Stimulated activated memory B cell treated with anti-CD40 and anti-IgM and Interleukin-4, amounts not matched to agents 10 μg/mL and 1 μg/mL and 100 μg/mL, for 72 hours (primary cell): ENCODE results near the gene EPHA10.
"Not testable (repeated sequence)": the region's sequence is repeated elsewhere in the genome, so short reads cannot be mapped to it uniquely, and the experiment has no call there.

Experiments used
- ATAC-seq: fragments of 150-1000 bp; cut with Tn5 transposase; 2 replicates; pipeline ENCODE4 v1.10.0; 2021
- H3K27ac Mint-ChIP-seq: one replicate; pipeline ENCODE4 v1.8.0; 2022; ENCODE audit warnings: mild to moderate bottlenecking, mixed read lengths
- H3K27me3 Mint-ChIP-seq: one replicate; pipeline ENCODE4 v1.8.0; 2022; ENCODE audit warnings: mixed read lengths
- H3K36me3 Mint-ChIP-seq: one replicate; pipeline ENCODE4 v1.8.0; 2022; ENCODE audit warnings: mixed read lengths
- H3K4me1 Mint-ChIP-seq: one replicate; pipeline ENCODE4 v1.8.0; 2022; ENCODE audit warnings: mixed read lengths
- H3K4me3 Mint-ChIP-seq: one replicate; pipeline ENCODE4 v1.8.0; 2022; ENCODE audit warnings: mild to moderate bottlenecking, moderate library complexity, mixed read lengths
- H3K9me3 Mint-ChIP-seq: one replicate; pipeline ENCODE4 v1.8.0; 2022; ENCODE audit warnings: mixed read lengths

EPHA10 gene

DNA sequence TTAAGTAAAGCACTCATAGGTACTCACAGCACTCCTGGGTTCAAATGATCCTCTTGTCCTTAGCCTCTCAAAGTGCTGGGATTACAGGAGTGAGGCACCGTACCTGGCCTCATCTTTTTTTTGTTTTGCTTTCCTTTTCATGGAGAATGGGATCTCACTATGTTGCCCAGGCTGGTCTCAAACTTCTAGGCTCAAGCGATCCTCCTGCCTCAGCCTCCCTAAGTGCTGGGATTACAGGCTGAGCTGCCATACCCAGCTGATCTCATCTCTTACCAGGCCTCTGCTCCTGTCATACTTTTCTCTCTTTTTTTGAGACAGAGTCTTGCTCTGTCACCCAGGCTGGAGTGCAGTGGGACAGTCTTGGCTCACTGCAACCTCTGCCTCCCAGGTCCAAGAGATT, 77.2 kb downstream of the EPHA10 start:
- Mint-ChIP-seq H3K36me3 (peaks cover 39% of the 10 kb centered on the region), H3K4me1 (peaks cover 49% of the 10 kb centered on the region), H3K27ac (peak overlapping the region; percentile 52)
- not testable (repeated sequence) for H3K4me3 Mint-ChIP-seq, H3K27me3 Mint-ChIP-seq, ATAC-seq, H3K9me3 Mint-ChIP-seq

DNA sequence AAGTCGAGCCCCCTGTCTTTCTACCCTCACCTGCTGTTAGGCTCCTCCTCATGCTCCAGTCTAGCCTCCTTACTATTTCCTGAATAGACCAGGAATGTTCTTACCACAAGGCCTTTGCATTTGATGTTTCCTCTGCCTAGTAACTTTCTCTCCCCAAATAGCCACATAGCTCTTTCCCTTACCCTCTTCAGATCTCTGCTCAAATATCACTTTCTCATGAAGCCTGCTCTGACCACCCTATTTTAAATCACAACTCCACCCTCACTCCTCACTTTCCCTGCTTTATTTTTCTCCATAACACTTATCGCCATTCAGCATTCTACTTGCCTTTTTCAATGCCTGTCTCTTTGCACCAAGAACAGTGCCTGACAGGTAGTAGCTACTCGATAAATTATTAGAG, 79.2 kb downstream of the EPHA10 start:
- ATAC-seq, result no peak
- Mint-ChIP-seq H3K4me3 (no peak overlapping the region), H3K4me1 (peaks cover 41% of the 10 kb centered on the region), H3K36me3 (peaks cover 48% of the 10 kb centered on the region), H3K27ac (peak overlapping the region; percentile 5), H3K27me3 (no peaks in the 10 kb centered on the region), H3K9me3 (no peaks in the 10 kb centered on the region)

DNA sequence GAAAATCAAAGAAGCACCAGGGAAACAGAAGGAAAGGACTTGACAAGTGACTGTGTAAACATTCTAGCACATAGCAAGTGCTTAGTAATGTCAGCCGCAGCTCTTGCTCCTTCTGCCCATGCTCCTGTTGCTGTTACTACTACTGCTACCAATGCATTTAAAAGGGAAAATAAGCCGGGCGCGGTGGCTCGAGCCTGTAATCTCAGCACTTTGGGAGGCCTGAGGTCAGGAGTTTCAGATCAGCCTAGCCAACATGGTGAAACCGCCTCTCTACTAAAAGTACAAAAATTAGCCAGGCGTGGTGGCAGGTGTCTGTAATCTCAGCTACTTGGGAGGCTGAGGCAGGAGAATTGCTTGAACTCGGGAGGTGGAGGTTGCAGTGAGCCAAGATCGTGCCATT, 80.7 kb downstream of the EPHA10 start:
- H3K27me3 Mint-ChIP-seq, H3K4me3 Mint-ChIP-seq, ATAC-seq, H3K9me3 Mint-ChIP-seq: not testable (repeated sequence)
- H3K36me3 Mint-ChIP-seq, result peaks cover 53% of the 10 kb centered on the region
- H3K27ac Mint-ChIP-seq, result peak overlapping the region; percentile 2
- peaks cover 27% of the 10 kb centered on the region for H3K4me1 Mint-ChIP-seq

DNA sequence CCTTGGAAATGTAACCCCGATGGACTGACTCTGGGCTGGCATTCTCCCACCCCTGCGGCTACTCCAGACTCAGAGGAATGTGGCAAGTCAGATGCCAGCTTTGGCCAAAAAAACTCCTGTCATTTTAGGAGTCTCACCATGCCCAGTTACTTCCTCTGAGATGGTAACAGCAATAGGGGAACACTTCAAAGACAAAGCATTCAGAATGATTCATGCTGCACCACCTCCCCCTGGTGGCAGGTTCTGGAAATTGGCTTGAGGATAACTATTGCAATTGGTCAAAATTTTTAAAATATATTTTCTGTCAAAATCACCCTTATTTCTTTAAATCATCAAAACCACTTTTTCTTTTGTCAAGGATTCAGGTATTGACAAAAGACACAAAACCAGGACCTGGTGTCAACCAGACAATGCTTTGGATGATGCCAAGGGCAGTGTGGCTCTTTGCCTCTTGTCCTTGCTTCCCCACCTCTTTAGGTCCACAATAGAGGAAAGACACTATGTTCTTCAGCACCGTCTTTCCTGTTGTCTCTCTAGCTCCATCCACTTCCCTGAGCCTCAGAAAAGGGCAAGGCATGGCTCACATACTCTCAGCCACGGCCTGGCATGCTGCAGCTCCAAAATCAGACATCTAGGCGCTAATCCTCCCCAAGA, 82.5 kb downstream of the EPHA10 start:
- no peak overlapping the region for H3K4me3 Mint-ChIP-seq
- peak; percentile 69 for ATAC-seq
- peak overlapping the region; percentile 67 for H3K27ac Mint-ChIP-seq
- H3K4me1 Mint-ChIP-seq, result peaks cover 22% of the 10 kb centered on the region
- H3K9me3 Mint-ChIP-seq, result no peaks in the 10 kb centered on the region
- no peaks in the 10 kb centered on the region for H3K27me3 Mint-ChIP-seq
- peaks cover 44% of the 10 kb centered on the region for H3K36me3 Mint-ChIP-seq

DNA sequence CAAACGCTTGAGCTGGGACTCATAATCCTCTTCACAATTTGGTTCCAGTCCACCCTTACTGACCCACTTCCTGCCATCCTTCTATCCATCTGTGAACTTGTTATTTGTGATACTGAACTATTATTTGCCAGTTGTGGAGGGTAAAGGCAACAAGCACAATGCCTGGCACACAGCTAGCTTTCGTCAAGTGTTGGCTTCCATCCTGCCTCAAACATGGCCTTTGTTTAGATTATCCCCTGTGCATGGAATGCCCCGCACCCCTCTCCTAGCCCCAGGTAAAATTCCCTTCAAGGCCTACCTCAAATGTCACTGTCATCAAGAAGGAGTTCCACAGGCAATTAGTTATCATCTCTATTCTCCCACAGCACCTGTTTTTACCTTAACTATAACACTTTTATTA, 84.0 kb downstream of the EPHA10 start:
- H3K4me1 Mint-ChIP-seq, result peaks cover 36% of the 10 kb centered on the region

DNA sequence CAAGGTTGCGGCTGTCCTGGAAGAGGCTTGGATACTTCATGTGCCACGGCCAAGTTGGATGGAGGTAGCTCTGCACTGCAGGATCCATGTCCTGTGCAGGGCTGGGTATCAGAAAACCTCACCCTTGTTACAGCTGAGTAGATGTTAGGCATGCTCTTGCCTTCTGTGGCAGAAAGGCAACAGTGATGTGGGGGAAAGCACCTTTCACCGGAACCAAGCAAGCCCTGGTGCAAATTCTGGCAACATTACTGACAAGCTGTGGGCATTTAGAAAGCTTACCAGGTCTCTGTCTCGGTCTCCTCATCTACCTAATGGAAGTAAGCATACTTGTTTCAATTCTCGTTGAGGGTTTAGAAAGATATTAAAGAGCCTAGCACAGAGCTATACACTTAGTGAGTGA, 87.1 kb downstream of the EPHA10 start:
- Mint-ChIP-seq H3K27ac (peak overlapping the region; percentile 93), H3K4me1 (peaks cover 41% of the 10 kb centered on the region), H3K27me3 (no peaks in the 10 kb centered on the region), H3K36me3 (peaks cover 16% of the 10 kb centered on the region), H3K9me3 (no peaks in the 10 kb centered on the region), H3K4me3 (no peak overlapping the region)
- ATAC-seq, result peak; percentile 25

More for the DNA sequence above, 84.0 kb downstream of the EPHA10 start:
- ATAC-seq, result no peak
- H3K27ac Mint-ChIP-seq, result no peak overlapping the region
- H3K27me3 Mint-ChIP-seq, result no peaks in the 10 kb centered on the region
- peaks cover 35% of the 10 kb centered on the region for H3K36me3 Mint-ChIP-seq
- no peaks in the 10 kb centered on the region for H3K9me3 Mint-ChIP-seq
- no peak overlapping the region for H3K4me3 Mint-ChIP-seq

DNA sequence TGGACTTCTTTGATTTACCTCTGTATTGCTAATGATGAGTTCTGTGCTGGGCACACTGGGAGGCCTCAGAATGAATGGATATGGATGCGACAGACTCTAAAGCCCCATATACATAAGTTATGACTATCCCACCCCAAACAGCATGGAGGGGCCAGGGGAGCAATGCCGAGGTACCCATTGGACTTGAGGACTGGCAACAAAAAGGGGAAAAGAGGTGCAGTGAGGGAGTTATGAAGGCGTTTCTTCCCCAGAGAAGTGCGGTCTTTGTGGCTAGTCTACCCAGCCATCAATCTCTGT, 87.8 kb downstream of the EPHA10 start:
- H3K27me3 Mint-ChIP-seq, result no peaks in the 10 kb centered on the region

DNA sequence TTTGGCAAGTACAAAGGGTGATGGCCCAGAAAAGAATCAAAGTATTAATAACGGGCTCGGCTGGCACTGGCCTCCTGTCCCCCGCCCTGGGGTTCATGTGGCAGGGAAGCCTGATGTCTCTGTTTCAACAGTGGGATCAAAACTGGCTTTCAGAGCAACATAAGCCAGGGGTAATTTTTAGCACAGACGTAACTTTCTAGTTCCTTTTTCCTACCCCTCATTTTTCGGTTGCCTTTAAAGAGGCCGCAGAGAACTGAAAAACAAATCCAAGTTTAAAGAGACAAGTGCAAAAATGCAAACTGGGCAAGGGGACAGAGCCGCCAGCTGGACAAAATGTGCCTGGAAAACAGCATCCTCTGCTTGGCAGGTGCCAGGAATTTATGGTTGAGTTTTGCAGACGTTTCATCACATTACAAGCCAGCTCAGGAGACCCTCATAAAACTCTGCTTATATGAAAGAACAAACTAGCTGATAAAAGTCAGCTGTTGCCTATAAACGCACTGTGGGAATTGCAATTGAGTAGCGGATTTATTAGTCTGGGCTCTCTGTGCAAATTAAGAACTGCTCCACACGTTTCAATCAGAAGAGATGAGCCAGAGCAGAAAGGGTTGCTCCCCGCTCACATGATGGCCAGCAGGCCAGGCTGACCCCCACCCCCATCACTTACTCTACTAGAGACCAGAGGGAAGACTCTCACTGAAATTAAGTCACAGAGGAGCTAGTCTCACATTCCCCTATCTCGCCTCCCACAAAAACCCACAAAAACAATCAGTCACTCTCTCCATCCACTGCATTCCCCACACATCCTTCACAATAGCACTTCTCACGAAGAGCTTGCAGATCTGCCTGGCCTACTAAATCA, 88.4 kb downstream of the EPHA10 start:
- peak overlapping the region; percentile 93 for H3K27ac Mint-ChIP-seq
- peak; percentile 79 for ATAC-seq
- H3K4me3 Mint-ChIP-seq, result peak overlapping the region; percentile 22
- peaks cover 12% of the 10 kb centered on the region for H3K36me3 Mint-ChIP-seq
- H3K9me3 Mint-ChIP-seq, result no peaks in the 10 kb centered on the region
- peaks cover 5% of the 10 kb centered on the region for H3K27me3 Mint-ChIP-seq
- H3K4me1 Mint-ChIP-seq, result peaks cover 33% of the 10 kb centered on the region

More for the DNA sequence above, 87.8 kb downstream of the EPHA10 start:
- Mint-ChIP-seq H3K4me3 (no peak overlapping the region), H3K9me3 (no peaks in the 10 kb centered on the region), H3K36me3 (peaks cover 12% of the 10 kb centered on the region), H3K27ac (peak overlapping the region; percentile 93), H3K4me1 (peaks cover 34% of the 10 kb centered on the region)
- no peak for ATAC-seq

DNA sequence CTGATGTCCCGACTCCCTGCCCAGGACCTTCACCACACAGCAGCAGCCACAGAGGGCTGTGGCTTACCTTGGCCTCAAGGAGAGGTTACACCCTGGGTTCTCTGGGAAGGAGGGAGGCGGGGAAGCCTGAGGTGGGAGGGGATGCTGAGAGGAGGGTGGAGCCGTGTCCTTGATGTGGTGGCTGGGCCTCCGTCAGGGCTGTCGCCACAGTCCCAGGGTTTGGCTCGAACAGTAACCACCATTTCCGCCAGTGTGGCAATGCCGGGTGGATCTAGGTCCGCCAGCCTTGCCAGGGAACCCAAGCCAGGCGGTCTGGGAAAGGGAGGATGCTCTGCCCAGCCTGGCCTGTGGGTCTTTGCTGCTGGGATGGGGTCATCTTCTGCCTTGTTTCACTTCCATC, 91.0 kb downstream of the EPHA10 start:
- ATAC-seq, result no peak
- H3K4me3 Mint-ChIP-seq, result no peak overlapping the region
- no peaks in the 10 kb centered on the region for H3K9me3 Mint-ChIP-seq
- H3K36me3 Mint-ChIP-seq, result no peaks in the 10 kb centered on the region
- H3K4me1 Mint-ChIP-seq, result peaks cover 33% of the 10 kb centered on the region
- peaks cover 9% of the 10 kb centered on the region for H3K27me3 Mint-ChIP-seq
- H3K27ac Mint-ChIP-seq, result no peak overlapping the region

DNA sequence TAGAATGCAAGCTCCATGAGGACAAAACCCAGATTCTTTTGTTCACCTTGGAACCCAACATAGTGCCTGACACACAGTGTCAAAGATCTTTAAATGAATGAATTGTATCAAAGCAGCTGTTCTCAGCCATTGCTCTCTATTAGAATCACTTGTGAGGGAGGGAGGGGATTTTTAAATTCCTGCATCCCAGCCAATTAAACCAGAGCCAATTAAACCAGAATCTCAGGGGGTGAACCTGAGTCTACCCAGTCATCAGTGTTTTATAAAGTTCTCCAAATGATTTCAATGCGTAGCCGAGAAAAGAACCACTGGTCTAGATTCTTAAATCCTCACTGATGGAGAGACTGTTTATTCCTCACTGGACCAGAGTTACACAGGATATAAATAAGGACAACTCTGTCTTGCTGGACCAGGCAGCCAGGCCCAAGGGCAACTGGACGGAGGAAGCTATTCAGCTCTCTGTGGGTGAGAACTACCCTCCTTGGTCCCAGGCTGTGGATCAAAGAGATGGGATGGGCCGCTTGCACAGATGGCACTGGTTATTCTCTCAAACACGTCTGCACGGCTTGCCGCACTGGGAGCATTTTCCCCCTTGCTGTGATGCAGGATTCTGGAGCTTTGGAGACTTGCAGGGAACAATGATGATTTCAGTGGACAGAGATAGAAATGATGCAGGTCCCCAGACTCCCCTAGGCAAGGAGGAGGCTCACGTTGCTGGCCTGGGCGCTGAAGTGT, 92.6 kb downstream of the EPHA10 start:
- Mint-ChIP-seq H3K27ac (no peak overlapping the region), H3K4me3 (no peak overlapping the region), H3K36me3 (no peaks in the 10 kb centered on the region), H3K27me3 (peaks cover 9% of the 10 kb centered on the region), H3K9me3 (no peaks in the 10 kb centered on the region), H3K4me1 (peaks cover 23% of the 10 kb centered on the region)
- ATAC-seq, result no peak

DNA sequence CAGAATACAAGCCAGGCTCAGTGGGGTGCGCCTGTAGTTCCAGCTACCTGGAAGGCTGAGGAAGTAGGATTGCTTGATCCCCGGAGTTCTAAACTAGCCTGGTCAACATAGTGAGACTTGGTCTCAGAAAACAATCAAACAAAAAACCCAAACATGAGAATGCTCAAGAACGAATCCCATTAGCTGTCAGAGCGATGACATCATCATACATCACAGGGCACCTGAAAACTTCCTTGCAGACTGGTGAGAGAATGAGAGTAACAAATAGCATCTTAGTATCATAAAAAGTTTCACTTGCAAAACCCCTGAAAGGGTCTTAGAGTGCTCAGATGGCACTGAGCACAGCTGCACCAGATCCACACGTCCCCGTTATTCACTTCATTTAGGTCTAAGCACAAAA, 93.7 kb downstream of the EPHA10 start:
- Mint-ChIP-seq H3K36me3 (no peaks in the 10 kb centered on the region), H3K4me3 (no peak overlapping the region), H3K27ac (no peak overlapping the region), H3K9me3 (no peaks in the 10 kb centered on the region), H3K27me3 (peaks cover 9% of the 10 kb centered on the region), H3K4me1 (peaks cover 13% of the 10 kb centered on the region)
- ATAC-seq, result no peak

DNA sequence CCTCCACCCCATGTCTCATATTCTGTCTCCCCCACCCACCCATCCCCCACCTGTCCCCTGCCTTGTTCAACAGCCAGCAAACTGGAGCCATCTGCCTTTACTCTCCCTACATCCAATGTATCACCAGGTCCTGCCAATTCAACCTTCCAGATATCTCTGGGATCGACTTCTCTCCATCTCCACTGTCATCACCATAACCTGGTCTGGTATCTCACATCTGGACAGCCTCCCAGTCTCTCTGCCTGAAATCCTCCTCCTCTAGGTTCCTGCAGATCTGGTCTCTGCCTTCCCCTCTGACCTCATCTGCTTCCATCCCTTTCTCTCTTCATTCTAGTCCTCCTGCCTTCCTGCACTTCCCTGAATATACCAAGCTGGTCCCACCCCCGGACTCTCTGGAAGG, 94.8 kb downstream of the EPHA10 start:
- Mint-ChIP-seq H3K27ac (no peak overlapping the region), H3K36me3 (no peaks in the 10 kb centered on the region), H3K9me3 (no peaks in the 10 kb centered on the region), H3K27me3 (peaks cover 9% of the 10 kb centered on the region), H3K4me3 (no peak overlapping the region), H3K4me1 (peaks cover 1% of the 10 kb centered on the region)
- ATAC-seq, result no peak

DNA sequence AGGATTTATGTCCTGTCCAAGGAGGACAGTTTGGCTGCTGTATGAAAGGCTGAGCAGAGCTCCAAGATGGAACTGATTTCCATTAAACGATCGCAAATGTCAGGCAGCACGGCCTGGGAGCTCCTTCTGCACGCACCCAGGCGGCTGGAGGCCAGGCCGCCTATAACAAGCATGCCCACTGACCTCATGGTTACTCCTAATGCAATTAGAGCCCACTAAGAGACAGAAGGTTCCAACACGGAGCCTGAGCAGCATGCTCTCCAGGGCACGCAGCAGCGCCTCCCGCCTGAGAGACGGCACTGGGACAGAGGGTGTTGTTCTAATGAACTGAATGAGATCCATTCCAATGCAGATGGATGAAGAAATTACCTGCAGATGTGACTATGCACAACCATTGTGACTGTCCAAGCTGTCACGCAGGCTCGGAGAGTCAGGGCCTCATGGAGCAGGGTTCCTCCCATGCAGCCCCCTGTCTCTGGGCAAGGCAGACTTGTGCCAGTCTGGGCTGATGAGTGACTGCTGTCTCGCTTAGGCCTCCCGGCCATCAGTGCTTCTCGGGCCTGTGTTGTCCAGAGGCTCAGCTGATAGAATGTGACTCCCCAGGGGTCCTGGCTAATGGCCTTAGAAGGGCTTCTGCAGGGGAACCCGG, 97.8 kb downstream of the EPHA10 start:
- Mint-ChIP-seq H3K27ac (no peak overlapping the region), H3K27me3 (peaks cover 9% of the 10 kb centered on the region), H3K36me3 (no peaks in the 10 kb centered on the region), H3K4me3 (no peak overlapping the region), H3K9me3 (no peaks in the 10 kb centered on the region), H3K4me1 (peaks cover 4% of the 10 kb centered on the region)
- no peak for ATAC-seq

DNA sequence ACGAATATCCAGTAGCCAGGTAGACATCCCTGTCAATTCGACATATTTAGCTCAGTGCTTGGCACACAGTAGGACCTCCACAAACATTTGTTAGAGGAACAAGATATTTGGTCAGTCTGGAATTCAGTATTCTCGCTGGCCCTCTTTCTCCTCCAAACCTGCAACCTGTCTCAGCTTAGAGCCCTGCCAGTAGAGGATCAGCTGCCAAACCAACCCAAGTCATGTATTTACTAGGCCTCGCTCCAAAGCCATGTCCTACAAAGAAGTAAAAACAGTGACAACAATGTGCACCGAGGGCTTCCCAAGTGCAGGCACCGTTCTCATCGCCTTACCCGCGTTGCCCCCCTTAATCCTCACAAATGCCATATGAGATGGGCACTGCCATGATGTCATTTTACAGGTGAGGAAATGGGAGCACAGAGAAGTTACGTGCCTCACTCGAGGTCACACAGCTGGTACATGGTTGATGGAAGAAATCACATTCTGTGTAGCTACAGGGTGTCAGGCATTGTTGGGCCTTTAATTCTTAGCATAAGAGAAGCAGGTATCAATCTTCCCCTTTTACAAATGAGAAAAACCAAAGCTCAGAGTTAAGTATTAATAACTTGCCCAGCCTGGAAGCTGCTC, 98.6 kb downstream of the EPHA10 start:
- ATAC-seq, result no peak
- H3K4me3 Mint-ChIP-seq, result no peak overlapping the region
- no peaks in the 10 kb centered on the region for H3K36me3 Mint-ChIP-seq
- H3K27ac Mint-ChIP-seq, result no peak overlapping the region
- peaks cover 2% of the 10 kb centered on the region for H3K27me3 Mint-ChIP-seq
- H3K4me1 Mint-ChIP-seq, result peaks cover 7% of the 10 kb centered on the region
- no peaks in the 10 kb centered on the region for H3K9me3 Mint-ChIP-seq
